GM19238 (cell line): Measurements from ENCODE around the gene SCAF11.

Experiments
- DNase-seq: peaks from one replicate; pipeline ENCODE4 v3.0.0; 2011; ENCODE audit warnings: low spot score; ENCODE audit not compliant: insufficient read length

SCAF11 gene

GRCh38 chr12:45915405-45915804, 75.0 kb downstream of the SCAF11 start:
- no peak for DNase-seq

- DNase-seq: no peak
Observed at GRCh38 chr12:45914090-45914489, 76.3 kb downstream of the SCAF11 start.

- no peak for DNase-seq
Observed at GRCh38 chr12:45913631-45914030, 76.7 kb downstream of the SCAF11 start.

DNA sequence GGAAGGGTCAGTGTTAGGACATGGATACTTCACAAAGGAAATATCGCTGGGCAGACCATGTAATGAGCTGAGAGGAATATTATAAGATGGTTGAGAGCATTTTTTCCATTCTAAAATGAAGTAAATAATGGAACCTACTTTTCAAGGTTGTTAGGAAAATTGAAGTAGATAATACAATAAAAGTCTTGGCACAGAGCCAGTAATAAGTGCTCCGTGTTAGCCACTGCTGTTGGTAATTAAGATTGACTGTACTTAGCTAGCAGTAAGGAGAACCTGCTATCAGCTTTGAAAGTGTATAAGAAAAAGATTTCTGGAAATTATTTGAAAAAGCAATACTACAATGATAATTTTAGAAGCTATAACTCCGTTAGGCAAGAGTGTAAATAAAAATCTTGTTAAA, 77.6 kb downstream of the SCAF11 start:
- no peak for DNase-seq

GRCh38 chr12:45909041-45909713, 81.2 kb downstream of the SCAF11 start:
- no peak for DNase-seq

DNA sequence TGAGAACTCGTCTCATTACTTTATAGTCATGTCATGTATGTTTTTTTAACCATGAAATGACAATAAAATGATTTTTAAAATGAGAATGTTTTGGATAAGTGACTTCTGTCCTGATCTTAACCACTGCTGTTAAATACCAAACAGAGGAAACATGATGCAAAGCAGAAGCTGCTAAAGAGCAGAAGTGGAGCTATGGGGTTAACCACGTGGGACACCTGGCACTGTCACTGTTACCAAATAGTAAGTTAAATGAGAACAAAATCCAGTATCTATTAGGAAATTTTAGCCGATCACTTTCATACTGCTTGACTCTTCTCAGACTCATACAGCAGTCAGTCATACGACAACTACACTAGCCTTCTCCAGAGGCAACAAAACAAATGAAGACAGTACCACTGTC, 82.4 kb downstream of the SCAF11 start:
- DNase-seq: no peak

GRCh38 chr12:45898094-45898493, 92.3 kb downstream of the SCAF11 start:
- DNase-seq: no peak

- DNase-seq: no peak
Observed at GRCh38 chr12:45895961-45896360, 94.4 kb downstream of the SCAF11 start.

GRCh38 chr12:45893240-45893639, 97.1 kb downstream of the SCAF11 start:
- no peak for DNase-seq

DNA sequence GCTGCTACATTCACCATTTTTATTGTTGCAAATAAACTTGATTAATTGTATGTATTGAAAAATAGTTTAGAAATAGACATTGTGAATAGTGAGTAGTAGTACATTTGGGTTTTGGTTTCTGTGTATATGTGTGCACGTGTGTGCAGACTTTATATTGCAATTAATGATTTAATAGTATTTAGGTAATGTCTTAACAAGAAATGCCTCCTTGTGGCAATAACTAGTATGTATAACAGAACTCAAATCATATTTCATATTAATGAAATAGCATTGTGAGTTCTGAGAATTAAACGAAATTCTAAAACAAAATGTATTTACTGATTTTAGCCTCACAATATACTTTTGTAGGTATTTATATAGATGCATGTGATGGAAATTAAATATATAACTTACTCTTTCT, 100.1 kb downstream of the SCAF11 start:
- DNase-seq: no peak

DNA sequence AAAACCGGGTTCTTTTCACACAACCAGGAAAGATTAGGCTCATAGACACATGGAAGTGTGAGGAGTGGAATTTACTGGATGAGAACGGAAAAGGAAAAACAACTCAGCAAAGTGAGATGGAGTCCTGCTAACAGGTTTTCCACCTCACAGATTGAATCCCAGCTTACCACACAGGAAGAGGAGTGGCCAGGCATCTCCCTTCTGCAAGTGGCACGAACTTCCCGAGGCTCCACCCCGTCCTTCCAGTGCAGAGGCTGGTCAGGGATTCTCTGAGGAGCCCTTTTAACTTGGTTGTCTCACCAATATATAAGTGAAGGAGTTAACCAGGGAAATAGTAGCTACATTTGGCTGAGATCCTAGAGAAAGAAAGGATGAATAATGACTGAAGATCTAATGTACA, 102.8 kb downstream of the SCAF11 start:
- no peak for DNase-seq

DNA sequence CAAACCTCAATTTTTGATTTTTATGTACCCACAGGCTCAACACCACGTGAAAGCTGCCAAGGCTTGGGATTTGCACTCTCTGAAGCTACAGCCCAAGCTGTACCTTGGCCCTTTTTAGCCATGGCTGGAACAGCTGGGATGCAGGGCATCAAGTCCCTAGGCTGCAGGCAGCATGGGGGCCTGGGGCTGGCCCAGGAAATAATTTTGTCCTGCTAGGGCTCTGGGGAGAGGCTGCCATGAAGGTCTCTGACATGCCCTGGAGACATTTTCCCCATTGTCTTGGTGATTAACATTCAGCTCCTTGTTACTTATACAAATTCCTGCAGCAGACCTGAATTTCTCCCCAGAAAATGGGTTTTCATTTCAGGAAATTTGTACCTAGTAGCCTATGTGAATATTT, 103.7 kb downstream of the SCAF11 start:
- no peak for DNase-seq

DNA sequence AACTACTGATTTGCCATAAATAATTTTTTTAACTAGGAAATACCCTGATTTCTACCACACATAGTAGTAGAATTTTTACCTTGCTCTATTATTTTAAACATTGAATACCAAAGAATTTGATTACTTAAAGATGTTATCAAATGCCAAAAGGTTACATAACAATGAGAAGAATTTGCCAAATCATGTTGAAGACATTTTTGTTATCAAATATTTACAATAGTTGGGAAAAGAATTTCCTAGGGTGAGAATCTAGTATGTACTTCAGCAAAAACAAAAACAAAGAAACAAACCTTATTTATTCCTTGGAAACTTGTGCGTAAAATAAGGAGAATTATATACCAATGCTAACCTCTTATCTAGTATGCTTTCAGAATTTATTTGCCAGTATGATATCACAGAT, 107.2 kb downstream of the SCAF11 start:
- no peak for DNase-seq

GRCh38 chr12:45880533-45880932, 109.8 kb downstream of the SCAF11 start:
- DNase-seq: no peak

DNA sequence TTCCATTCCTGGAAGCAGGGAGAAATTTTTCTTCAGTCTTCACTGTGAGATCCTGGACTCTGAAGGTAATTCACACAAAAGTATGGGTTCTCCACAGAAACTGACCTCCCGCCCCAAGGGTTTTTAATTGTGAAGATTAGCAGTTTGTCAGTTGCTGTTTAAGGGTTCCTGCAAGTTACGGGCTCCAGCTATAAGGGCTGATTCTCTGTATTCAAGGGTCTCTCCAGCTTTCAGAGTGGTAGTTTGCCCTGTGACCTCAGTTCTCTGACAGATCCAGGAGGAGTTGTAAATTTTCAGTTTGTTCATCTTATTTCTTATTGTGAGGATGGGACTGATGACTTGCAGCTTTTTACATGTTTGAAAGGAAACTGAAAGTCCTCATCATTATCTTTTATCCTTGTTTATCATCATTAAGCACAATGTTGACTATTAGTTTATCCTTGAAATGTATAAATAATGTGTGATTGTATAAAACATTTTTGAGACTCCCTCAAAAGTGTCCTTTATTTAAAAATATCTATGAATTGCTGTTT, 110.9 kb downstream of the SCAF11 start:
- DNase-seq: no peak

DNA sequence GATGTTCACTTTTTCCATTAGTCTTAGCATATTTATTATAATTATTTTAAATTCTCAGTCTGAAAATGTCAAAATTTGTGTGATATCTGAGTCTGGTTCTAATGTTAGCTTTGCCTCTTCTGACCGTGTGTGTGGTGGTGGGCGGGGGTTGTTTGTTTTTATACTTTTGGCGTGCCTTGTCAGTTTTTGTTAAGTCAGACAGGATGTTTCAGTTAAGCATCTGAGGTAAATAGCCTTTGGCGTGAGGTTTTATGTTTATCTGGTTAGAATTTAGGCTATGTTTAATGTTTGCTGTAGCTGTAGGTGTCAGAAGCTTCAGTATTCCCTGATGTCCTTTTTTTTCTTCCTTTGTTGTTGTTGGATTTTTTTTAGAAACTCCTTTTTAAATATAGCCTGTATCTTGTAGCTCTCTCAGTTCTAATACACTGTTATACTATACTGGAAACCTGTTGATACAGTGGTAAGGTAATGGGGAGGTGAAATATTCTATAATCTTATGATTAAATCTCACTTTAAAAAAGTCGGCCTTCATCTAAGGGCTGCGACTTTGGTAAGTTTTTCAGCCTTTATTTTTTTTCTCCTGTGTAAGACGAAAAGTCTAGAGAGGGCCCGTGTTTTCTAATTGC, 111.6 kb downstream of the SCAF11 start:
- no peak for DNase-seq

DNA sequence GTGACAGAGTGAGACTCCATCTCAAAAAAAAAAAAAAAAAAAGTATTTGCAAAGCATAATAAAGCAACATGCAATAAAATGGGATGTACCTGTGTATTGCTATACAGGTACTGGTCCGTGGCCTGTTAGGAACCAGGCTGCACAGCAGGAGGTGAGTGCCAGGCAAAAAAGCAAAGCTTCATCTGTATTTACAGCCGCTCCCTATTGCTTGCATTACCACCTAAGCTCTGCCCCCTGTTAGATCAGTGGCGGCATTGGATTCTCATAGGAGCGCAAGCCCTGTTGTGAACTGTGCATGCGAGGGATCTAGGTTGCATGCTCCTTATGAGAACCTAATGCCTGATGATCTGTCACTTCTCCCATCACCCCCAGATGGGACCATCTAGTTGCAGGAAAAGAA, 113.3 kb downstream of the SCAF11 start:
- no peak for DNase-seq

- no peak for DNase-seq
Observed at GRCh38 chr12:45872446-45872845, 117.9 kb downstream of the SCAF11 start.
